GM23248 (cell line): ENCODE results near the gene P4HA2. TPM values are rescaled to one million over a fixed set of nuclear protein-coding genes. Genes with fewer than 3 reads are reported as not detected.
A peak's percentile ranks its signal among the peaks of the same experiment; 100 is the strongest.

Experiments
- DNase-seq: peaks from one replicate; pipeline ENCODE4 v3.0.0-alpha.2; 2015
- H2AFZ ChIP-seq: fragments of 200-600 bp; sonication (generic); 2 replicates; pipeline ENCODE4 v1.6.1; 2016; ENCODE audit warnings: antibody characterized with exemption
- H3F3A ChIP-seq: fragments of 200-600 bp; sonication (generic); 2 replicates; pipeline ENCODE4 v1.6.1; 2016; ENCODE audit warnings: mild to moderate bottlenecking, antibody characterized with exemption, mixed run types; ENCODE audit not compliant: insufficient read depth
- H3K27ac ChIP-seq: fragments of 200-600 bp; sonication (generic); 2 replicates; pipeline ENCODE4 v1.5.1; 2016; ENCODE audit warnings: mild to moderate bottlenecking
- H3K27me3 ChIP-seq: fragments of 200-600 bp; sonication (generic); replicated peaks from 2 replicates; pipeline ENCODE4 v1.6.1; 2016; ENCODE audit warnings: mild to moderate bottlenecking; ENCODE audit not compliant: insufficient read depth
- H3K36me3 ChIP-seq: fragments of 200-600 bp; sonication (generic); 2 replicates; pipeline ENCODE4 v1.6.1; 2016; ENCODE audit warnings: low read depth, mild to moderate bottlenecking
- H3K4me1 ChIP-seq: fragments of 200-600 bp; sonication (generic); 2 replicates; pipeline ENCODE4 v1.6.1; 2016; ENCODE audit warnings: mild to moderate bottlenecking; ENCODE audit not compliant: insufficient read depth
- H3K4me2 ChIP-seq: fragments of 200-600 bp; sonication (generic); one replicate; pipeline ENCODE4 v1.6.1; 2016; ENCODE audit warnings: mild to moderate bottlenecking; ENCODE audit not compliant: unreplicated experiment
- H3K4me3 ChIP-seq: fragments of 200-600 bp; sonication (generic); 2 replicates; pipeline ENCODE4 v1.5.1; 2016; ENCODE audit warnings: mild to moderate bottlenecking
- H3K79me2 ChIP-seq: fragments of 200-600 bp; sonication (generic); 2 replicates; pipeline ENCODE4 v1.6.1; 2016; ENCODE audit warnings: mild to moderate bottlenecking; ENCODE audit not compliant: insufficient read depth
- H3K9ac ChIP-seq: fragments of 200-600 bp; sonication (generic); 2 replicates; pipeline ENCODE4 v1.6.1; 2016; ENCODE audit warnings: mild to moderate bottlenecking
- H3K9me2 ChIP-seq: fragments of 200-600 bp; sonication (generic); 2 replicates; pipeline ENCODE4 v1.6.1; 2016; ENCODE audit warnings: mixed run types, mild to moderate bottlenecking, moderate library complexity; ENCODE audit not compliant: insufficient read depth
- H3K9me3 ChIP-seq: fragments of 200-600 bp; sonication (generic); one replicate; pipeline ENCODE4 v1.6.1; 2017; ENCODE audit warnings: low read depth
- H4K20me1 ChIP-seq: fragments of 200-600 bp; sonication (generic); 2 replicates; pipeline ENCODE4 v1.6.0; 2016; ENCODE audit not compliant: insufficient read depth
- EZH2 ChIP-seq: fragments of 200-600 bp; sonication (generic); IDR thresholded peaks from 2 replicates; pipeline ENCODE4 v1.6.1; 2018; ENCODE audit warnings: antibody characterized with exemption, mild to moderate bottlenecking; ENCODE audit not compliant: insufficient read depth, poor library complexity, severe bottlenecking
- EZH2phosphoT487 ChIP-seq: fragments of 200-600 bp; sonication (generic); IDR thresholded peaks from 2 replicates; pipeline ENCODE4 v1.6.1; 2018; ENCODE audit warnings: antibody characterized with exemption, moderate library complexity, mild to moderate bottlenecking, low read depth; ENCODE audit not compliant: insufficient read depth
- WGBS, 2 experiments: methylation state at CpG; one replicate each; pipeline ENCODE4 v1.1.6; 2015 to 2017; ENCODE audit warnings: low lambda C conversion rate in 2 of 2, low coverage in 1 of 2; ENCODE audit errors: missing lambda C conversion rate in 2 of 2; 5-methylcytosine and 5-hydroxymethylcytosine counted together
- in situ Hi-C: fragments of 300-500 bp; cut with MboI; formaldehyde crosslinking; loops from 2 replicates; pipeline ENCODE4 v1.15.0; 2020
- polyA plus RNA-seq: library from polyadenylated mRNA; unstranded; fragments of >200 nt; fragmentation: Nextera tagmentation; extraction: Ambion mirVana; gene quantifications from 2 replicates; pipeline ENCODE4 v1.2.1, GENCODE V29; 2016
- total RNA-seq: library from RNA; depleted of rRNA; stranded (reverse); fragments of >200 nt; shearing (Covaris generic); gene quantifications from 2 replicates; pipeline ENCODE4 v1.2.3, GENCODE V29; 2014

P4HA2 gene
- total and polyA plus RNA-seq, 2 experiments from 2014 or later, result 337 to 353 TPM

DNA sequence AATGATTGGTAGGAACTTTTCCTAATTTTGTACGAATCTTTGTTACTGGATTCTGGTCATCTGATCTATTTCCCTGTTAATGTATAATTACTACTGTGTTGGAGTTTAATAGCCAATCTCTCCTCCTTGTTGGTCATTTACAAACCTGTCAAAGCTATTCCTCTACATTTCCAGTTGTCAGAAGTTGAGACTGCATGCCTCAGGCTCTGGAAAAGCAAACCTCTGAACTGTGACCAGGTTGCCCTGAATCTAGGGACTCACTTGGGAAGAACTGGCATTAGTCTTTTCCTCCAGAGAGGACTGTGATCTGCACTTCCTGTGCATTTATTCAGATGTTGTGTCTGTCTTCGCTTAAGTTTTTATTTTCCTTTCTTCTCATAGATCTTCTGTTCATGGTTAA lies 46.0 kb upstream of the P4HA2 start:
- no peaks in the 10 kb centered on the region for H4K20me1 ChIP-seq
- WGBS, 2 experiments, result 87 to 92% methylated on average over 2 of the region's 2 CpGs
- in situ Hi-C loops, result no loop called here

GRCh38 chr5:132272311-132273210 lies 44.9 kb upstream of the P4HA2 start:
- Histone ChIP-seq H3K4me3 (no peak overlapping the region), H3K4me2 (no peak overlapping the region), H3K9ac (no peak overlapping the region), H3K36me3 (peaks cover 19% of the 10 kb centered on the region; the same call in 1 of the 2 replicates), H3K27ac (no peak overlapping the region), H2AFZ (no peak overlapping the region), H3K27me3 (no peaks in the 10 kb centered on the region), H3K9me2 (no peaks in the 10 kb centered on the region), H3K9me3 (no peaks in the 10 kb centered on the region), H3F3A (peaks cover 15% of the 10 kb centered on the region), H3K79me2 (0 out of 2 replicates have a peak, but pooled peaks cover under 1% of the 10 kb centered on the region), H3K4me1 (peaks cover 17% of the 10 kb centered on the region), H4K20me1 (no peaks in the 10 kb centered on the region)
- WGBS, 2 experiments, result 65 to 66% methylated on average over 30 to 37 of the region's 37 CpGs
- DNase-seq, result peak; percentile 56
- in situ Hi-C loops, result no loop called here
- TF ChIP-seq EZH2 (no peak), EZH2phosphoT487 (no peak)

More for the DNA sequence above, 46.0 kb upstream of the P4HA2 start:
- no peaks in the 10 kb centered on the region for H3K79me2 ChIP-seq
- H3K36me3 ChIP-seq, result peaks cover 16% of the 10 kb centered on the region; the same call in 1 of the 2 replicates
- no peak overlapping the region for H3K27ac ChIP-seq
- H3K9me2 ChIP-seq, result no peaks in the 10 kb centered on the region
- H3K4me1 ChIP-seq, result peaks cover 10% of the 10 kb centered on the region
- H3F3A ChIP-seq, result peaks cover 15% of the 10 kb centered on the region
- no peak overlapping the region for H3K4me2 ChIP-seq
- DNase-seq, result no peak
- TF ChIP-seq EZH2 (no peak), EZH2phosphoT487 (no peak)
- H2AFZ ChIP-seq, result no peak overlapping the region
- H3K27me3 ChIP-seq, result no peaks in the 10 kb centered on the region
- H3K9me3 ChIP-seq, result no peaks in the 10 kb centered on the region
- H3K9ac ChIP-seq, result no peak overlapping the region
- no peak overlapping the region for H3K4me3 ChIP-seq

DNA sequence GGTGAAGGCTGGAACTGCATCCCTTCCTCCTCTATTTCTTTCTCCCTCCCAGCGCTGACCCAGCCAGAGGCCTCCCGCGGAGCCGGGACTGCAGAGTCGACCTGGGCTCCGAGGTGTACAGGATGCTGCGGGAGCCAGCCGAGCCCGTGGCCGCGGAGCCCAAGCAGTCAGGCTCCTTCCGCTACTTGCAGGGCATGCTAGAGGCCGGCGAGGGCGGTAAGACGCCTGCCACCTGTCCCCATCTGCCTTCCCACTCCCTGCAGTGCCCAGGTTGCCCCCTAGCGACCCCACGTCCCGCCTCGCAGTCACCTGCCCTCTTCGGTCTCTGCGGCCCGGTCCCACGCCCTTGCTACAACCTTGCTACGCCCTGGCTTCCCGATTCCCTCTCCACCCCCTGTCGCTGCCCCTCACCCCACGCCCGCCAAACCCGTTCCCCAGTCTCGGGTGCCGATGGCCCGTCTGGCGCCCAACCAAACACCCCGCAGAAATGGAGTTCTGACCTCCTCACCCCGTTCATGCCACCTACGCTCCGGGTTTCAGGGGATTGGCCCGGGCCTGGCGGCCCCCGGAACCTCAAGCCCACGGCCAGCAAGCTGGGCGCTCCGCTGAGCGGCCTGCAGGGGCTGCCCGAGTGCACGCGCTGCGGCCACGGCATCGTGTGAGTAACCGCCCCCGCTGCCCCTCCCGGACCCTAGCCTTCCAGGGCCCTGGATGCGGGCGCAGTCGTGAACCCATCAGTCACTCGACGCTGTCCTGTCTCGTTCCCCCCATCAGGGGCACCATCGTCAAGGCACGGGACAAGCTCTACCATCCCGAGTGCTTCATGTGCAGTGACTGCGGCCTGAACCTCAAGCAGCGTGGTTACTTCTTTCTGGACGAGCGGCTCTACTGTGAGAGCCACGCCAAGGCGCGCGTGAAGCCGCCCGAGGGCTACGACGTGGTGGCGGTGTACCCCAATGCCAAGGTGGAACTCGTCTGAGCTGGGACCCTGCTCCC lies 43.9 kb upstream of the P4HA2 start:
- Histone ChIP-seq H3K27ac (no peak overlapping the region), H3K4me2 (no peak overlapping the region), H3K27me3 (no peaks in the 10 kb centered on the region), H3K79me2 (peaks cover 11% of the 10 kb centered on the region), H3K9me3 (no peaks in the 10 kb centered on the region), H3K36me3 (peaks cover 29% of the 10 kb centered on the region; the same call in 1 of the 2 replicates), H2AFZ (no peak overlapping the region), H3K9ac (no peak overlapping the region), H3F3A (peaks cover 15% of the 10 kb centered on the region), H3K4me1 (peaks cover 20% of the 10 kb centered on the region), H3K4me3 (no peak overlapping the region), H3K9me2 (no peaks in the 10 kb centered on the region), H4K20me1 (no peaks in the 10 kb centered on the region)
- WGBS, 2 experiments, result 95 to 96% methylated on average over 56 to 69 of the region's 77 CpGs
- no peak for TF ChIP-seq EZH2
- no peak for TF ChIP-seq EZH2phosphoT487
- in situ Hi-C loops, result no loop called here
- DNase-seq, result no peak

- Histone ChIP-seq H3K4me3 (no peak overlapping the region), H4K20me1 (no peaks in the 10 kb centered on the region), H3K27me3 (no peaks in the 10 kb centered on the region), H3K9me3 (no peaks in the 10 kb centered on the region), H3K4me2 (no peak overlapping the region), H3K9me2 (no peaks in the 10 kb centered on the region), H2AFZ (no peak overlapping the region), H3K79me2 (peaks cover 15% of the 10 kb centered on the region), H3K9ac (no peak overlapping the region), H3K27ac (no peak overlapping the region), H3K36me3 (peaks cover 31% of the 10 kb centered on the region; the same call in 1 of the 2 replicates), H3K4me1 (peaks cover 27% of the 10 kb centered on the region), H3F3A (peaks cover 15% of the 10 kb centered on the region)
- WGBS, 2 experiments, result 97 to 99% methylated on average over 5 to 6 of the region's 6 CpGs
- in situ Hi-C loops, result no loop called here
- no peak for DNase-seq
- TF ChIP-seq EZH2 (no peak), EZH2phosphoT487 (no peak)
Measured at GRCh38 chr5:132270706-132271105, 43.1 kb upstream of the P4HA2 start.
